GM23338 (cell line): ENCODE data around the gene CARD9. TPM values are rescaled to one million over a fixed set of nuclear protein-coding genes. Genes with fewer than 3 reads are reported as not detected.

ENCODE experiments used
- ATAC-seq: fragments of 200-7000 bp; cut with Tn5 transposase; 3 replicates; pipeline ENCODE4 v1.9.1; 2020
- DNase-seq: peaks from one replicate; pipeline ENCODE4 v3.0.0-alpha.2; 2015; ENCODE audit warnings: low spot score
- H2AFZ ChIP-seq: fragments of 200-600 bp; sonication (generic); 2 replicates; pipeline ENCODE4 v1.8.0; 2016; ENCODE audit warnings: antibody characterized with exemption, mild to moderate bottlenecking, moderate library complexity
- H3F3A ChIP-seq: fragments of 200-600 bp; sonication (generic); replicated peaks from 2 replicates; pipeline ENCODE4 v1.8.0; 2017; ENCODE audit warnings: antibody characterized with exemption, mixed run types, low read depth
- H3K27ac ChIP-seq: fragments of 200-600 bp; sonication (generic); 2 replicates; pipeline ENCODE4 v1.6.1; 2016; ENCODE audit warnings: low read depth
- H3K27me3 ChIP-seq: fragments of 200-600 bp; sonication (generic); 2 replicates; pipeline ENCODE4 v1.8.0; 2016; ENCODE audit warnings: mild to moderate bottlenecking, mixed run types, moderate library complexity; ENCODE audit not compliant: insufficient read depth
- H3K36me3 ChIP-seq: fragments of 200-600 bp; sonication (generic); 2 replicates; pipeline ENCODE4 v1.8.0; 2016; ENCODE audit warnings: mild to moderate bottlenecking; ENCODE audit not compliant: insufficient read depth
- H3K4me1 ChIP-seq: fragments of 200-600 bp; sonication (generic); 2 replicates; pipeline ENCODE4 v1.8.0; 2016; ENCODE audit warnings: mild to moderate bottlenecking, moderate library complexity; ENCODE audit not compliant: insufficient read depth
- H3K4me2 ChIP-seq: fragments of 200-600 bp; sonication (generic); 2 replicates; pipeline ENCODE4 v1.7.1; 2017; ENCODE audit warnings: mixed run types
- H3K4me3 ChIP-seq: fragments of 200-600 bp; sonication (generic); 2 replicates; pipeline ENCODE4 v1.6.1; 2016; ENCODE audit warnings: mixed run types
- H3K79me2 ChIP-seq: fragments of 200-600 bp; sonication (generic); replicated peaks from 2 replicates; pipeline ENCODE4 v1.8.0; 2017; ENCODE audit warnings: mild to moderate bottlenecking; ENCODE audit not compliant: insufficient read depth
- H3K9me2 ChIP-seq: fragments of 200-600 bp; sonication (generic); 2 replicates; pipeline ENCODE4 v1.8.0; 2017; ENCODE audit not compliant: insufficient read depth
- H4K20me1 ChIP-seq: fragments of 200-600 bp; sonication (generic); replicated peaks from 2 replicates; pipeline ENCODE4 v1.8.0; 2017; ENCODE audit warnings: mild to moderate bottlenecking; ENCODE audit not compliant: insufficient read depth
- H3K27ac Mint-ChIP-seq: 2 replicates; pipeline ENCODE4 v1.8.0; 2020; ENCODE audit warnings: inconsistent platforms, mild to moderate bottlenecking, moderate library complexity, mixed read lengths
- H3K27me3 Mint-ChIP-seq: 3 replicates; pipeline ENCODE4 v1.8.0; 2022; ENCODE audit warnings: low read depth, mild to moderate bottlenecking, moderate library complexity, mixed read lengths, inconsistent platforms; ENCODE audit not compliant: insufficient read depth, poor library complexity
- H3K36me3 Mint-ChIP-seq: 3 replicates; pipeline ENCODE4 v1.8.0; 2021; ENCODE audit warnings: low read depth, mild to moderate bottlenecking, inconsistent platforms, moderate library complexity, mixed read lengths
- H3K4me1 Mint-ChIP-seq: 3 replicates; pipeline ENCODE4 v1.8.0; 2020; ENCODE audit warnings: mild to moderate bottlenecking, inconsistent platforms, mixed read lengths
- H3K4me3 Mint-ChIP-seq: 3 replicates; pipeline ENCODE4 v1.8.0; 2021; ENCODE audit warnings: moderate library complexity, mild to moderate bottlenecking, inconsistent platforms, mixed read lengths
- H3K9me3 Mint-ChIP-seq: 3 replicates; pipeline ENCODE4 v1.8.0; 2020; ENCODE audit warnings: moderate library complexity, mild to moderate bottlenecking, inconsistent platforms, mixed read lengths
- CREB1 ChIP-seq: fragments of 250-450 bp; sonication (Bioruptor Pico); IDR thresholded peaks from 2 replicates; pipeline ENCODE4 v1.5.0; 2020; ENCODE audit warnings: low read depth, mild to moderate bottlenecking, moderate library complexity
- CTCF ChIP-seq, 2 experiments: fragments of 200-600 bp in 1 of 2; sonication (generic) in 1 of 2; conservative IDR thresholded peaks; 2 replicates each; pipeline versions ENCODE4 v1.5.1 to v1.6.1; 2016 to 2017; ENCODE audit warnings: antibody characterized with exemption in 2 of 2, low read depth in 2 of 2, mild to moderate bottlenecking in 2 of 2, moderate library complexity in 1 of 2
- EZH2phosphoT487 ChIP-seq: fragments of 200-600 bp; sonication (generic); IDR thresholded peaks from one replicate; pipeline ENCODE4 v1.8.1; 2018; ENCODE audit warnings: antibody characterized with exemption; ENCODE audit not compliant: unreplicated experiment
- NANOG ChIP-seq: IDR thresholded peaks from 2 replicates; pipeline ENCODE4 v1.6.1; 2016; ENCODE audit warnings: antibody characterized with exemption, borderline replicate concordance
- POLR2AphosphoS5 ChIP-seq: IDR thresholded peaks from 2 replicates; pipeline ENCODE4 v1.6.1; 2016; ENCODE audit warnings: antibody characterized with exemption, low read depth
- ZNF331 ChIP-seq: fragments of 250-450 bp; sonication (Bioruptor Pico); IDR thresholded peaks from 2 replicates; pipeline ENCODE4 v1.5.0; 2020; ENCODE audit warnings: low read depth, mild to moderate bottlenecking, moderate library complexity
- polyA plus RNA-seq: library from polyadenylated mRNA; unstranded; fragments of >200 nt; fragmentation: Nextera tagmentation; extraction: Ambion mirVana; gene quantifications from 2 replicates; pipeline ENCODE4 v1.2.1, GENCODE V29; 2016
- total RNA-seq: library from RNA; depleted of rRNA; stranded (reverse); fragments of >200 nt; shearing (Covaris generic); gene quantifications from 2 replicates; pipeline ENCODE4 v1.2.3, GENCODE V29; 2014

The CARD9 gene
- total and polyA plus RNA-seq, 2 experiments from 2014 or later: 0.49 to 0.63 TPM

GRCh38 chr9:136343121-136343883, 30.2 kb downstream of the CARD9 start (continued):
- TF ChIP-seq CTCF (conservative IDR thresholded peaks at IDR 0.05; ENCODE audit: low read depth in 2 of 2): no peak
- TF ChIP-seq NANOG: no peak

- H3K9me3 Mint-ChIP-seq: no peaks in the 10 kb centered on the region
- peaks cover 18% of the 10 kb centered on the region for H3K27me3 Mint-ChIP-seq
- Histone ChIP-seq H3K4me1 (peaks cover 5% of the 10 kb centered on the region), H3K36me3 (no peaks in the 10 kb centered on the region), H3F3A (peaks cover 3% of the 10 kb centered on the region; the same call in 1 of the 2 replicates), H4K20me1 (no peaks in the 10 kb centered on the region; the same call in 1 of the 2 replicates), H3K79me2 (no peaks in the 10 kb centered on the region), H3K4me3 (peak overlapping the region; percentile 72), H3K9me2 (no peaks in the 10 kb centered on the region), H3K27ac (0 out of 2 replicates have a peak overlapping the region, but pooled peaks have one; percentile 59), H2AFZ (peak overlapping the region; percentile 32; the same call in 1 of the 2 replicates), H3K27me3 (no peaks in the 10 kb centered on the region), H3K4me2 (peak overlapping the region; percentile 84)
- H3K27ac Mint-ChIP-seq: no peak overlapping the region
- ATAC-seq (peak; percentile 26), DNase-seq (peak; percentile 88)
- no peaks in the 10 kb centered on the region for H3K36me3 Mint-ChIP-seq
- peak overlapping the region; percentile 73 for H3K4me3 Mint-ChIP-seq
- H3K4me1 Mint-ChIP-seq: peaks cover 3% of the 10 kb centered on the region
- TF ChIP-seq CREB1 (CRISPR knock-in tag): peak; percentile 38; the same call in 1 of the 2 replicates
- no peak for TF ChIP-seq ZNF331
- TF ChIP-seq CTCF (conservative IDR thresholded peaks at IDR 0.05; ENCODE audit: low read depth in 2 of 2): peak in 1 of 2 experiments; percentile 35; a peak in 2 of 4 replicates
Measured at GRCh38 chr9:136342181-136343120, 31.0 kb downstream of the CARD9 start.

GRCh38 chr9:136341769-136342168, 31.7 kb downstream of the CARD9 start:
- H4K20me1 ChIP-seq: no peaks in the 10 kb centered on the region; the same call in 1 of the 2 replicates
- Mint-ChIP-seq H3K4me1 (peaks cover 3% of the 10 kb centered on the region), H3K4me3 (peak overlapping the region; percentile 41)
- TF ChIP-seq POLR2AphosphoS5: no peak
- no peak for TF ChIP-seq EZH2phosphoT487
- TF ChIP-seq ZNF331: no peak

More at GRCh38 chr9:136341769-136342168, 31.7 kb downstream of the CARD9 start:
- Mint-ChIP-seq H3K27ac (no peak overlapping the region), H3K36me3 (no peaks in the 10 kb centered on the region), H3K9me3 (no peaks in the 10 kb centered on the region), H3K27me3 (peaks cover 18% of the 10 kb centered on the region)
- no peaks in the 10 kb centered on the region for H3K36me3 ChIP-seq
- no peaks in the 10 kb centered on the region for H3K9me2 ChIP-seq
- peak overlapping the region; percentile 84 for H3K4me2 ChIP-seq
- no peak overlapping the region for H3K27ac ChIP-seq
- peaks cover 5% of the 10 kb centered on the region for H3K4me1 ChIP-seq
- H2AFZ ChIP-seq: no peak overlapping the region
- peaks cover 3% of the 10 kb centered on the region; the same call in 1 of the 2 replicates for H3F3A ChIP-seq
- no peaks in the 10 kb centered on the region for H3K79me2 ChIP-seq
- no peaks in the 10 kb centered on the region for H3K27me3 ChIP-seq
- ATAC-seq (no peak), DNase-seq (no peak)
- H3K4me3 ChIP-seq: peak overlapping the region; percentile 72
